Activated naive CD8-positive, alpha-beta T cell (primary cell): ENCODE results near the gene MTERF4.
A peak's percentile ranks its signal among the peaks of the same experiment; 100 is the strongest.

Source experiments
- H3K27ac Mint-ChIP-seq: one replicate; pipeline ENCODE4 v1.8.0; 2021; ENCODE audit warnings: mixed read lengths
- H3K27me3 Mint-ChIP-seq: one replicate; pipeline ENCODE4 v1.8.0; 2021; ENCODE audit warnings: mixed read lengths
- H3K36me3 Mint-ChIP-seq: one replicate; pipeline ENCODE4 v1.8.0; 2021; ENCODE audit warnings: mixed read lengths
- H3K4me1 Mint-ChIP-seq: one replicate; pipeline ENCODE4 v1.8.0; 2021; ENCODE audit warnings: low read depth, mixed read lengths
- H3K4me3 Mint-ChIP-seq: one replicate; pipeline ENCODE4 v1.8.0; 2021; ENCODE audit warnings: mild to moderate bottlenecking, mixed read lengths
- H3K9me3 Mint-ChIP-seq: one replicate; pipeline ENCODE4 v1.8.0; 2021; ENCODE audit warnings: low read depth, mixed read lengths

MTERF4 gene

GRCh38 chr2:241074065-241074818, 27.8 kb downstream of the MTERF4 start:
- Mint-ChIP-seq H3K27me3 (no peaks in the 10 kb centered on the region), H3K4me3 (no peak overlapping the region), H3K4me1 (peaks cover 9% of the 10 kb centered on the region), H3K9me3 (no peaks in the 10 kb centered on the region), H3K36me3 (no peaks in the 10 kb centered on the region), H3K27ac (peak overlapping the region; percentile 34)

- no peaks in the 10 kb centered on the region for H3K9me3 Mint-ChIP-seq
- H3K27ac Mint-ChIP-seq = no peak overlapping the region
- no peaks in the 10 kb centered on the region for H3K36me3 Mint-ChIP-seq
- H3K27me3 Mint-ChIP-seq = no peaks in the 10 kb centered on the region
- peaks cover 7% of the 10 kb centered on the region for H3K4me1 Mint-ChIP-seq
- H3K4me3 Mint-ChIP-seq = no peak overlapping the region
Observed at GRCh38 chr2:241073166-241074064, 28.7 kb downstream of the MTERF4 start.

- Mint-ChIP-seq H3K4me1 (peaks cover 2% of the 10 kb centered on the region), H3K27me3 (no peaks in the 10 kb centered on the region), H3K9me3 (no peaks in the 10 kb centered on the region), H3K27ac (no peak overlapping the region), H3K4me3 (no peak overlapping the region), H3K36me3 (no peaks in the 10 kb centered on the region)
Observed at GRCh38 chr2:241072553-241073165, 29.4 kb downstream of the MTERF4 start.

GRCh38 chr2:241072151-241072550, 29.9 kb downstream of the MTERF4 start:
- Mint-ChIP-seq H3K36me3 (no peaks in the 10 kb centered on the region), H3K4me3 (no peak overlapping the region), H3K9me3 (no peaks in the 10 kb centered on the region), H3K27ac (no peak overlapping the region), H3K27me3 (no peaks in the 10 kb centered on the region), H3K4me1 (no peaks in the 10 kb centered on the region)

GRCh38 chr2:241071677-241072111, 30.4 kb downstream of the MTERF4 start:
- H3K4me1 Mint-ChIP-seq = no peaks in the 10 kb centered on the region
- no peaks in the 10 kb centered on the region for H3K36me3 Mint-ChIP-seq
- H3K27me3 Mint-ChIP-seq = no peaks in the 10 kb centered on the region
- H3K27ac Mint-ChIP-seq = no peak overlapping the region
- H3K4me3 Mint-ChIP-seq = no peak overlapping the region
- H3K9me3 Mint-ChIP-seq = no peaks in the 10 kb centered on the region

- no peaks in the 10 kb centered on the region for H3K9me3 Mint-ChIP-seq
- no peak overlapping the region for H3K4me3 Mint-ChIP-seq
- H3K27ac Mint-ChIP-seq = no peak overlapping the region
- no peaks in the 10 kb centered on the region for H3K27me3 Mint-ChIP-seq
- H3K36me3 Mint-ChIP-seq = no peaks in the 10 kb centered on the region
- no peaks in the 10 kb centered on the region for H3K4me1 Mint-ChIP-seq
Observed at GRCh38 chr2:241070811-241071676, 31.0 kb downstream of the MTERF4 start.

GRCh38 chr2:241070361-241070760, 31.7 kb downstream of the MTERF4 start:
- no peaks in the 10 kb centered on the region for H3K9me3 Mint-ChIP-seq
- no peaks in the 10 kb centered on the region for H3K4me1 Mint-ChIP-seq
- H3K27me3 Mint-ChIP-seq = no peaks in the 10 kb centered on the region
- H3K36me3 Mint-ChIP-seq = no peaks in the 10 kb centered on the region
- no peak overlapping the region for H3K27ac Mint-ChIP-seq
- no peak overlapping the region for H3K4me3 Mint-ChIP-seq

- Mint-ChIP-seq H3K4me3 (no peak overlapping the region), H3K4me1 (no peaks in the 10 kb centered on the region), H3K36me3 (no peaks in the 10 kb centered on the region), H3K9me3 (no peaks in the 10 kb centered on the region), H3K27ac (no peak overlapping the region), H3K27me3 (no peaks in the 10 kb centered on the region)
Observed at GRCh38 chr2:241069821-241070281, 32.2 kb downstream of the MTERF4 start.

- Mint-ChIP-seq H3K27ac (no peak overlapping the region), H3K4me3 (no peak overlapping the region), H3K9me3 (no peaks in the 10 kb centered on the region), H3K27me3 (no peaks in the 10 kb centered on the region), H3K4me1 (peaks cover 2% of the 10 kb centered on the region), H3K36me3 (no peaks in the 10 kb centered on the region)
Observed at GRCh38 chr2:241068942-241069810, 32.9 kb downstream of the MTERF4 start.

GRCh38 chr2:241068136-241068941, 33.7 kb downstream of the MTERF4 start:
- no peak overlapping the region for H3K4me3 Mint-ChIP-seq
- no peaks in the 10 kb centered on the region for H3K9me3 Mint-ChIP-seq
- H3K4me1 Mint-ChIP-seq = peaks cover 3% of the 10 kb centered on the region
- no peaks in the 10 kb centered on the region for H3K27me3 Mint-ChIP-seq
- no peaks in the 10 kb centered on the region for H3K36me3 Mint-ChIP-seq
- no peak overlapping the region for H3K27ac Mint-ChIP-seq

GRCh38 chr2:241067501-241068135, 34.5 kb downstream of the MTERF4 start:
- H3K27ac Mint-ChIP-seq = no peak overlapping the region
- H3K36me3 Mint-ChIP-seq = no peaks in the 10 kb centered on the region
- no peak overlapping the region for H3K4me3 Mint-ChIP-seq
- H3K27me3 Mint-ChIP-seq = no peaks in the 10 kb centered on the region
- H3K9me3 Mint-ChIP-seq = no peaks in the 10 kb centered on the region
- peaks cover 5% of the 10 kb centered on the region for H3K4me1 Mint-ChIP-seq

GRCh38 chr2:241066893-241067341, 35.2 kb downstream of the MTERF4 start:
- H3K4me1 Mint-ChIP-seq = peaks cover 6% of the 10 kb centered on the region
- no peak overlapping the region for H3K4me3 Mint-ChIP-seq
- H3K9me3 Mint-ChIP-seq = no peaks in the 10 kb centered on the region
- H3K27ac Mint-ChIP-seq = no peak overlapping the region
- H3K27me3 Mint-ChIP-seq = no peaks in the 10 kb centered on the region
- H3K36me3 Mint-ChIP-seq = no peaks in the 10 kb centered on the region
